HepG2 (cell line): ENCODE measurements around the gene RARG. TPM values are rescaled to one million over a fixed set of nuclear protein-coding genes. Genes with fewer than 3 reads are reported as not detected.

Source experiments
- ASH2L ChIP-seq: fragments of 300-600, 200-600 bp; sonication (generic); IDR thresholded peaks from 2 replicates; pipeline ENCODE4 v1.7.0; 2017; ENCODE audit warnings: low read depth, mild to moderate bottlenecking, moderate library complexity, mixed read lengths, low read length; ENCODE audit not compliant: insufficient read length
- BHLHE40 ChIP-seq: IDR thresholded peaks from 2 replicates; pipeline ENCODE4 v1.6.1; 2011; ENCODE audit warnings: low read length, improper control_type of control experiment
- E2F5 ChIP-seq: sonication (generic); formaldehyde crosslinking; conservative IDR thresholded peaks from 2 replicates; pipeline ENCODE4 v1.4.0; 2020; ENCODE audit warnings: missing genetic modification reagents
- ELF4 ChIP-seq: sonication (generic); formaldehyde crosslinking; IDR thresholded peaks from 2 replicates; pipeline ENCODE4 v1.5.0; 2020; ENCODE audit warnings: missing genetic modification reagents, mild to moderate bottlenecking, moderate library complexity, borderline replicate concordance
- FOSL2 ChIP-seq: sonication (generic); formaldehyde crosslinking; IDR thresholded peaks from 2 replicates; pipeline ENCODE4 v1.4.0; 2020; ENCODE audit warnings: missing genetic modification reagents
- GMEB2 ChIP-seq: IDR thresholded peaks from 2 replicates; pipeline ENCODE4 v1.6.1; 2016; ENCODE audit warnings: missing biosample characterization, missing genetic modification reagents, low read depth
- HOMEZ ChIP-seq: IDR thresholded peaks from 2 replicates; pipeline ENCODE4 v1.6.1; 2016; ENCODE audit warnings: low read depth
- IRF1 ChIP-seq: sonication (generic); formaldehyde crosslinking; IDR thresholded peaks from 2 replicates; pipeline ENCODE4 v1.4.0; 2020; ENCODE audit warnings: low read depth, mild to moderate bottlenecking, missing genetic modification reagents
- KAT8 ChIP-seq: IDR thresholded peaks from 2 replicates; pipeline ENCODE4 v1.6.1; 2016; ENCODE audit warnings: missing genetic modification reagents, missing compliant biosample characterization
- KDM5B ChIP-seq: sonication (generic); formaldehyde crosslinking; IDR thresholded peaks from 2 replicates; pipeline ENCODE4 v1.4.0; 2020; ENCODE audit warnings: missing genetic modification reagents, mild to moderate bottlenecking, borderline replicate concordance
- MLX ChIP-seq: IDR thresholded peaks from 2 replicates; pipeline ENCODE4 v1.6.1; 2016
- NCOR1 ChIP-seq: fragments of 200-600 bp; sonication (generic); IDR thresholded peaks from 2 replicates; pipeline ENCODE4 v1.7.0; 2017; ENCODE audit warnings: antibody characterized with exemption, low read length, borderline replicate concordance
- RAD21 ChIP-seq: fragments of 450-650 bp; formaldehyde crosslinking; IDR thresholded peaks from 2 replicates; pipeline ENCODE4 v1.5.0; 2020; ENCODE audit warnings: mild to moderate bottlenecking
- RBFOX2 ChIP-seq: fragments of 200-400 bp; formaldehyde crosslinking; IDR thresholded peaks from 2 replicates; pipeline ENCODE4 v1.6.1; 2017; ENCODE audit warnings: low read depth, mild to moderate bottlenecking, low read length
- STAT5B ChIP-seq: sonication (generic); formaldehyde crosslinking; IDR thresholded peaks from 2 replicates; pipeline ENCODE4 v1.4.0; 2020; ENCODE audit warnings: missing genetic modification reagents
- ZNF235 ChIP-seq: sonication (generic); formaldehyde crosslinking; IDR thresholded peaks from 2 replicates; pipeline ENCODE4 v1.8.1; 2023; ENCODE audit warnings: mild to moderate bottlenecking, missing genetic modification reagents, borderline replicate concordance
- ZNF414 ChIP-seq: sonication (generic); formaldehyde crosslinking; IDR thresholded peaks from 2 replicates; pipeline ENCODE4 v1.5.0; 2020; ENCODE audit warnings: missing genetic modification reagents
- ZNF570 ChIP-seq: sonication (generic); formaldehyde crosslinking; IDR thresholded peaks from 2 replicates; pipeline ENCODE4 v1.4.0; 2020; ENCODE audit warnings: mild to moderate bottlenecking, missing genetic modification reagents, borderline replicate concordance
- ZNF629 ChIP-seq: sonication (generic); formaldehyde crosslinking; conservative IDR thresholded peaks from 2 replicates; pipeline ENCODE4 v1.5.0; 2020; ENCODE audit warnings: missing genetic modification reagents
- ZNF83 ChIP-seq: sonication (generic); formaldehyde crosslinking; IDR thresholded peaks from 2 replicates; pipeline ENCODE4 v1.4.0; 2020; ENCODE audit warnings: missing genetic modification reagents, mild to moderate bottlenecking, borderline replicate concordance
- ZSCAN22 ChIP-seq: sonication (generic); formaldehyde crosslinking; IDR thresholded peaks from 2 replicates; pipeline ENCODE4 v1.4.0; 2020; ENCODE audit warnings: mild to moderate bottlenecking, missing genetic modification reagents
- ZSCAN31 ChIP-seq: sonication (generic); formaldehyde crosslinking; IDR thresholded peaks from 2 replicates; pipeline ENCODE4 v1.5.0; 2020; ENCODE audit warnings: low read depth, mild to moderate bottlenecking, missing genetic modification reagents
- polyA plus RNA-seq, 8 experiments: library from polyadenylated mRNA; depleted of rRNA in 3 of 8; stranded (reverse) in 7 of 8; unstranded in 1 of 8; fragments of >200 nt; fragmentation: Illumina TruSeq in 4 of 8; extraction: Trizol in 4 of 8; gene quantifications; 2 replicates each; pipeline versions ENCODE4 v1.2.1 to v1.2.3, GENCODE V29; 2011 to 2016; ENCODE audit warnings: low read depth in 4 of 8, missing spikeins in 1 of 8, mixed read lengths in 1 of 8; ENCODE audit not compliant: insufficient read depth in 1 of 8
- total RNA-seq, 5 experiments: library from RNA; depleted of rRNA; stranded (reverse); fragments of >200 nt; fragmentation: Illumina TruSeq; extraction: Trizol; gene quantifications; 2 replicates each; pipeline ENCODE4 v1.2.3, GENCODE V29; 2016; ENCODE audit warnings: low read depth in 1 of 5
- TF ChIP-seq, protein P1 (sequence below): sonication (generic); formaldehyde crosslinking; IDR thresholded peaks from 2 replicates; pipeline ENCODE4 v1.4.0; 2020; ENCODE audit warnings: mild to moderate bottlenecking, missing genetic modification reagents

The RARG gene
- total and polyA plus RNA-seq, 2 of the 13 experiments (the other 11 are each of a cell fraction or from before 2014, with no cell fraction given), result 0.77 to 1.5 TPM

- TF ChIP-seq HOMEZ (CRISPR knock-in tag) (no peak), KDM5B (CRISPR knock-in tag) (no peak), ZNF629 (CRISPR knock-in tag) (no peak), ELF4 (CRISPR knock-in tag) (no peak), ZNF570 (CRISPR knock-in tag) (no peak), IRF1 (CRISPR knock-in tag) (no peak), ZSCAN22 (CRISPR knock-in tag) (no peak), STAT5B (CRISPR knock-in tag) (no peak), GMEB2 (peak; percentile 70), ZSCAN31 (CRISPR knock-in tag) (no peak), E2F5 (CRISPR knock-in tag) (no peak), BHLHE40 (no peak), RAD21 (CRISPR knock-in tag) (peak; percentile 22; the same call in 1 of the 2 replicates), FOSL2 (CRISPR knock-in tag) (no peak), RBFOX2 (peak; percentile 65), ZNF83 (CRISPR knock-in tag) (no peak), ASH2L (peak; percentile 10), ZNF235 (CRISPR knock-in tag) (0 out of 2 replicates have a peak, but pooled peaks have one; percentile 4), NCOR1 (no peak), ZNF414 (no peak), KAT8 (no peak), MLX (CRISPR knock-in tag) (no peak)
- TF ChIP-seq, protein P1, sequence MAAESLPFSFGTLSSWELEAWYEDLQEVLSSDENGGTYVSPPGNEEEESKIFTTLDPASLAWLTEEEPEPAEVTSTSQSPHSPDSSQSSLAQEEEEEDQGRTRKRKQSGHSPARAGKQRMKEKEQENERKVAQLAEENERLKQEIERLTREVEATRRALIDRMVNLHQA, result no peak
Observed at GRCh38 chr12:53180931-53181645, 50.9 kb downstream of the RARG start (continued).
